MCF 10A (cell line): Measurements from ENCODE around the gene ZNF514. TPM values are rescaled to one million over a fixed set of nuclear protein-coding genes. Genes with fewer than 3 reads are reported as not detected.
"Not testable (repeated sequence)": the region's sequence is repeated elsewhere in the genome, so short reads cannot be mapped to it uniquely, and the experiment has no call there.

Source experiments
- BruUV-seq: library from RNA; stranded (reverse); fragments of 400-500 nt; replicated peaks from 2 replicates; lab custom pipeline; 2021; lab: Mats Ljungman, UMichigan
- CTCF ChIA-PET: fragments of 300-600 bp; sonication (Branson Sonifier 250); formaldehyde crosslinking; extraction: SDS; loops from one replicate; lab custom pipeline; 2021; ENCODE audit warnings: antibody characterized with exemption, inconsistent platforms; lab: Yijun Ruan, JAX
- POLR2A ChIA-PET: fragments of 300-600, 350-650 bp; sonication (Branson Sonifier 250); formaldehyde crosslinking; extraction: SDS; loops from one replicate; lab custom pipeline; 2020; ENCODE audit warnings: antibody characterized with exemption, inconsistent platforms; lab: Yijun Ruan, JAX
- DNase-seq: peaks from one replicate; pipeline ENCODE4 v3.0.0-alpha.2; 2018; ENCODE audit not compliant: unreplicated experiment
- H3K27ac Mint-ChIP-seq: one replicate; pipeline ENCODE4 v1.8.0; 2022; ENCODE audit warnings: mild to moderate bottlenecking, low read depth, mixed read lengths; ENCODE audit not compliant: unreplicated experiment
- H3K27me3 Mint-ChIP-seq: one replicate; pipeline ENCODE4 v1.8.0; 2022; ENCODE audit warnings: mixed read lengths; ENCODE audit not compliant: insufficient read depth, unreplicated experiment
- H3K36me3 Mint-ChIP-seq: one replicate; pipeline ENCODE4 v1.8.0; 2022; ENCODE audit warnings: mild to moderate bottlenecking, moderate library complexity, mixed read lengths; ENCODE audit not compliant: insufficient read depth, unreplicated experiment
- H3K4me1 Mint-ChIP-seq: one replicate; pipeline ENCODE4 v1.8.0; 2022; ENCODE audit warnings: mixed read lengths; ENCODE audit not compliant: insufficient read depth, unreplicated experiment
- H3K4me3 Mint-ChIP-seq: one replicate; pipeline ENCODE4 v1.8.0; 2022; ENCODE audit warnings: mild to moderate bottlenecking, moderate library complexity, mixed read lengths; ENCODE audit not compliant: unreplicated experiment
- H3K9me3 Mint-ChIP-seq: one replicate; pipeline ENCODE4 v1.8.0; 2022; ENCODE audit warnings: mixed read lengths; ENCODE audit not compliant: unreplicated experiment
- CTCF ChIP-seq: fragments of 200-600 bp; IDR thresholded peaks from one replicate; pipeline ENCODE4 v1.8.0; 2022; ENCODE audit warnings: antibody characterized with exemption, mild to moderate bottlenecking; ENCODE audit not compliant: unreplicated experiment
- intact Hi-C: fragments of 100-400 bp; cut with micrococcal nuclease; formaldehyde crosslinking; loops from 2 replicates; pipeline ENCODE4 v1.14.1; 2022
- total RNA-seq: library from RNA; stranded (reverse); gene quantifications from 2 replicates; pipeline ENCODE4 v1.2.3, GENCODE V29; 2022

Gene ZNF514
- total RNA-seq, 1 experiment from 2014 or later = 6.3 TPM

- CTCF ChIA-PET = interaction anchor here (0.8 to 1.8 kb wide), 9 partner anchors 10 to 333 kb away, joined by 3 to 10 read pairs (median 4); partner anchors contain the start of gene MRPS5
- no peak for TF ChIP-seq CTCF
- no peak for DNase-seq
- peak overlapping the region; percentile 90 for H3K4me3 Mint-ChIP-seq
- intact Hi-C loops = loop anchor here (2.0 to 5.0 kb wide), 2 partner anchors 84 to 129 kb away; partner anchors contain the start of gene MRPS5
- H3K4me1 Mint-ChIP-seq = peaks cover 16% of the 10 kb centered on the region
- peak overlapping the region; percentile 95 for H3K27ac Mint-ChIP-seq
- POLR2A ChIA-PET = interaction anchor here (0.6 to 1.6 kb wide), 5 partner anchors 9 to 87 kb away, joined by 3 to 11 read pairs (median 4); partner anchors contain the start of gene ZNF2
- H3K27me3 Mint-ChIP-seq = no peaks in the 10 kb centered on the region
- peaks cover 24% of the 10 kb centered on the region for H3K9me3 Mint-ChIP-seq
- no TSS peak for BruUV-seq
- H3K36me3 Mint-ChIP-seq = peaks cover 45% of the 10 kb centered on the region
Measured at GRCh38 chr2:95206096-95206495, 46.4 kb upstream of the ZNF514 start.

GRCh38 chr2:95204396-95204795 is 44.7 kb upstream of the ZNF514 start:
- H3K27ac Mint-ChIP-seq = no peak overlapping the region
- intact Hi-C loops = no loop called here
- TF ChIP-seq CTCF = no peak
- H3K9me3 Mint-ChIP-seq = peaks cover 7% of the 10 kb centered on the region
- no peaks in the 10 kb centered on the region for H3K27me3 Mint-ChIP-seq
- no TSS peak for BruUV-seq
- peaks cover 11% of the 10 kb centered on the region for H3K4me1 Mint-ChIP-seq
- no peak for DNase-seq
- no peak overlapping the region for H3K4me3 Mint-ChIP-seq
- CTCF ChIA-PET = interaction anchor here (0.7 to 1.0 kb wide), 2 partner anchors 12 to 598 kb away, joined by 3 to 4 read pairs; no protein-coding TSS in a partner anchor
- peaks cover 30% of the 10 kb centered on the region for H3K36me3 Mint-ChIP-seq
- POLR2A ChIA-PET = no interaction called here

- Mint-ChIP-seq H3K27ac (no peak overlapping the region), H3K27me3 (no peaks in the 10 kb centered on the region), H3K4me1 (peaks cover 8% of the 10 kb centered on the region), H3K4me3 (no peak overlapping the region), H3K9me3 (peaks cover 2% of the 10 kb centered on the region), H3K36me3 (peaks cover 25% of the 10 kb centered on the region)
- intact Hi-C loops = no loop called here
- POLR2A ChIA-PET = no interaction called here
- BruUV-seq = no TSS peak
- CTCF ChIA-PET = interaction anchor here (0.6 to 1.0 kb wide), 2 partner anchors 11 to 186 kb away, joined by 3 read pairs; no protein-coding TSS in a partner anchor
- DNase-seq = no peak
- no peak for TF ChIP-seq CTCF
Measured at GRCh38 chr2:95203911-95204310, 44.3 kb upstream of the ZNF514 start.

- H3K27me3 Mint-ChIP-seq = peaks cover 24% of the 10 kb centered on the region
- H3K36me3 Mint-ChIP-seq, BruUV-seq, H3K27ac Mint-ChIP-seq, H3K4me3 Mint-ChIP-seq, POLR2A ChIA-PET, H3K9me3 Mint-ChIP-seq, H3K4me1 Mint-ChIP-seq: not testable (repeated sequence)
- intact Hi-C loops = loop anchor here (1.0 kb wide), 1 partner anchor 122 kb away; no protein-coding TSS in a partner anchor
- CTCF ChIA-PET = interaction anchor here (0.6 to 1.7 kb wide), 9 partner anchors 8 to 541 kb away, joined by 3 to 5 read pairs (median 3); no protein-coding TSS in a partner anchor
- peak; percentile 45 for DNase-seq
- peak; percentile 56 for TF ChIP-seq CTCF
Measured at GRCh38 chr2:95192956-95193355, 33.3 kb upstream of the ZNF514 start.
